Eye (tissue), 1 donor: ENCODE measurements around the gene PPIL6.
"Not testable (repeated sequence)": the region's sequence is repeated elsewhere in the genome, so short reads cannot be mapped to it uniquely, and the experiment has no call there.

Experiments used
- DNase-seq: peaks from one replicate; pipeline ENCODE4 v3.0.0-alpha.2; 2015

The PPIL6 gene

DNA sequence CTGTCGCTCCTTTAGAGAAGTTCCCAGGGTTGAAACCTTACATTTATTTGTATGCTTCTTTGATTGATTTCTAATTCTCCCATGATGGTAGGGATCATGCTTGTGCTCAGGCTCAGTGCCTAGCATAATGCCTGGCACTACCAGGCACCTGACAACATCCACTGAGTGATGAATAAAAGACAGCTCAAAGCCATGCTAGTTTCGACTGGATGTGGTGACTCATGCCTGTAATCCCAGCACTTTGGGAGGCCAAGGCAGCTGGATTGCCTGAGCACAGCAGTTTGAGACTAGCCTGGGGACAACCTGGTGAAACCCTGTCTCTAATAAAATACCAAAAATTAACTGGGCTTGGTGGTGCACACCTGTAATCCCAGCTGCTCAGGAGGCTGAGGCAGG is 46.5 kb downstream of the PPIL6 start:
- no peak for DNase-seq

DNA sequence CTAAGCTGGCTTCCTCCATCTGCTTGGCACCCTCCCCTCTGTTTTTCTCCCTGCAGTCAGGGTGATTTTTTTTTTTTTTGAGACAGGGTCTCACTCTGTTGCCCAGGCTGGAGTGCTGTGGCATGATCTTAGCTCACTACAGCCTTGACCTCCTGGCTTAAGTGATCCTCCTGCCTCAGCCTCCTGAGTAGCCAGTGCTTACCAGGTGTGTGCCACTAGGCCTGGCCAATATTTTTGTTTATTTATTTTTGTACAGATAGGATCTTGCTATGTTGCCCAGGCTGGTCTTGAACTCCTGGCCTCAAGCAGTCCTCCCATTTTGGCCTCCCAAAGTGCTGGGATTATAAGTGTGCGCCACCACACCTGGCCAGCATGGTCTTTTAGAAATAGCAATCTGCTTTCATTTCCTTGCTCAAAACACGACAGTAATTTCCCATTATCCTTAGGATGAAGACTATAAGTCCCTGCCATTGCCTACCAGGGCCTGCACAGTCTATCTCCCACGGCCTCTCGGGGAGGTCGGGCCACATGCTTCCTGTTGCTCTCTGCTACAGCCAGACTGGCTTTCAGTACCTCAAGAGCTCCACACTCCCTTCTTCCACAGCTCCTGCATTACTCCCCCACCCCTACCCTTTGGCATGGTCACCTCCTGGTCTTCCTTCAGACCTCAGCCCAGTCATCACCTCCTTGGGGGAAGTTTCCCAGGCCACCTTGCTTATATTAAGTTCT is 47.1 kb downstream of the PPIL6 start:
- DNase-seq, result no peak

DNA sequence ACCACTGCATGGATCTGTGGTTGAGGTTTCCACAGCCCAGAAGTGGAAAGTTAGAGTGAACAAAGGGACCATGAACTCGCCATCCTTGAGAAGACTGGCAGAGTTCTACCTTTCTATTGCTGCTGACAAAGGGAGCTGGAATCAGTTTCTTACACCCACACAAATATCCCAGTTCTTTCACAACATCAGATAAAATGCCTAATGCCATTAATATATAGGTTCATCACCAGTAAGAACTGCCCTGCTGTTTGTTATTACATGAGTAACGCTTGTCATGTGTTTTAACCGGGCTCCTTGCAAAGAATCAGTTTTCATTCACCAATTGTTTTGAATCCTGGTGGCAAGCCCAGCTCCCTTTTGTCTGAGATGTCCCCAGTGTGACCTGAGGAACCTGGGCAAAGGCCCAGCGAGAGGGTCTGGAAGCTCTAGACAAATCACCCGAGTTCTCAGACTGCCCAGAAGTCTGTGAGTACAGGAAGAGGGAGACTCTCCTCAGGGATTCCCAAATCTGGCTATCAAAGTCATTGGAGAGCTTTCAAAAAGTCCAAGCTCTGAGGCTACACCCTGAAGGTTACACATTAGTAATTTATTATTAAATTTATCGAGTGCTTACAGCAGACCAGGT is 50.7 kb downstream of the PPIL6 start:
- no peak for DNase-seq

DNA sequence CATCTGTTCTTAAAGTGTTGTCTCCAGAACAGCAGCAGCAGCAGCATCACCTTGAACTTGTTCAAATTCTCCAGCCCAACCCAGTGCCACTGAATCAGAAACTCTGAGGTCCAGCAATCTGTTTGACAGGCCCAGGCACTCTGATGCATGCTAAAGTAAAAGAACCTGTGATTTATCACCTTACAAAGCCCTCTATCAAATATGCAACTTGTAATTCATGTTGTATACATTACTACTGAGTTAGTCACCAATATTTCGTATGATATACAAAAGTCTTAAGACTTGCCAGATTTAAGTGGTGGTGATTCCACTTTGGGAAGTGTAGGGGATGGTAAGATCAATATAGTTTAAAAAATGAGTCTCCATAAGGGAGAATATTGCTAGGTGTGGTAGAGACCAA is 52.2 kb downstream of the PPIL6 start:
- no peak for DNase-seq

- DNase-seq, result no peak
Observed at GRCh38 chr6:109383438-109383940, 56.9 kb downstream of the PPIL6 start.

- peak; percentile 99 for DNase-seq
Observed at GRCh38 chr6:109382576-109383437, 57.6 kb downstream of the PPIL6 start.

DNA sequence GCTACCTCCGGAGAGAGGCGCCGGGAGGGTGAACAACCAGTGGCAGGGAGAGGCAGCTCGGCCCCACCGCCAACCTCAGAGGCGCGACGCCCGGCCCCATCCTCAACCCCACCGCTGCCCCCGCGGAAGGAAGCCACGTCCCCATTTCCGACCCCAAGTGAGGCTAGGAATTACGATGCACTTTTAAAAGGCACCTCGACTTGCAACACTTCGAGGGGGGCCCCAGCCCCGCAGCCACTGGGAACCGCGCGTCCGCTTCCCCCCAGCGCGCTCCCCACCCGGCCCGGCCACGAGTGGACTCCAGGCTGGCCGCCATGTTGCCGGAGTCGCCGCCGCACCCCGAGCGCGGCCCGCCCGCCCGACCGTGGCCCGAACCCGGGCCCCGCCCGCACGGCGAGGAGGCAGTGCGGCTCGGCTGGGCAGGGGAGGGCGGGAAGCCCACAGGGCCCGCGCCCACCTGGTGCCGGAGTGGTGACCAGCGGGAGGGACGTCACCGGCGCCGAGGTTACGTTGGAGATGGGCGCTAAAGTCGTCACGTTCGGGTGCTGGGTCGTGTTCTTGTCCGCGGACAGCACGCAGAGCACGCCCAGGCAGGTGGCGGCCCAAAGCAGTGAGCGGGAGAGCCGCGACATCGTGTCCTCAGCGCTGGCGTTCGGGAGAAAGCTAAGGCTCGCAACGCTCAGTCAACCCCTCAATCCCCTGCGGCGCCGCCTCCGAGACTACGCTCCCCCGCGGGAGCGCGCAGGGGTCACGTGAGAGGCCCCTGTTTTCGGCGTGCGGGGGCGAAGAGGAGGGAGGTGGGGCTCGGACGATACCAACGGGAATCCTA is 58.5 kb downstream of the PPIL6 start, which contains the start of gene CD164:
CD164 (minus strand) TSS at position 721 of the 829 bp plus-strand sequence; CDS start at position 632, 89 bp downstream.
- DNase-seq, result peak; percentile 84

- no peak for DNase-seq
Observed at GRCh38 chr6:109381061-109381746, 59.2 kb downstream of the PPIL6 start.

- DNase-seq, result no peak
Observed at GRCh38 chr6:109379711-109380110, 60.7 kb downstream of the PPIL6 start.

GRCh38 chr6:109377717-109378116 is 62.7 kb downstream of the PPIL6 start:
- DNase-seq, result no peak

DNA sequence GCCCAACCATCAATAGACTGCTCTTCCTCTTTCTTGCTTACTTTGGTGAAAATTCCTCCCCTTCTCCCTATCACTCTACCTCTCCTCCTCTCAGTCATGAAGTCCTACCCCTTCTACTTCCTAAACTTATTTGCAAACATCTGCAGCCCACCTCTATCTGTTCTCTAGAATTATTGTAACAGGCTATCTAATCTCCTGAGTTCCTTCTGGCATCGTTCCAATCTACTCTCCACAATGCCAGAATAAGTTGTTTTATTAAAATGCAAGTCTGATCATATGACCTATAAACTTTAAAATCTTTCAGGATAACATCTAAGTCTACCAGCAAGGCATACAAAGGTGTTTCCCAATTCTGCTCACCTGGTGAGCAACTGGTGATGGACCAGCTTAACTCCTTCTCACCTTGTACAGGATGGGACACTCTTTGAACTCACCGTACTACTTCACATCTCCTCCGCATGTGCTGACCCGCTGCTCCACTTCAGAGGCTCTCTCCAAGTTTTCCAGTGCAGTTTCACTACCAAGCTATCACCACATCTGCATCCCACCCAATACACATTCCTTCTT is 66.0 kb downstream of the PPIL6 start:
- no peak for DNase-seq

DNA sequence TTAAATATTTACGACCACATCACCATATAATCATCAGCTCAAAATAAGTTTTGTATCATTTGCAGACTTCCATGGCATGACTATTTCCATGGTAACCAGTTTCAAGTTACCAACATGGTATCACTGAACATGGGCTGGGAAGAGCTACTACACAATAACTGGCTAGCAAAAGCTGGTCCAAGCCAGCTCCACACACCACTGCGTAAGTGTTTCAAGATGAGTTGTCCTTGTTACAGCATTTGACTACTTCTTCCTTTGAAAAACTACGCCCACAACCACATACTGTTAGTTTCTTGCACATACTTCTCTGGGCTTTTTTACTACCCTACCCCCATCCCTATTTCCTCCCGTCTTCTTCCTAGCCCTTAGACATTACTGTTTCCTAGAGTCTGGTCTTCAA is 66.7 kb downstream of the PPIL6 start:
- no peak for DNase-seq

DNA sequence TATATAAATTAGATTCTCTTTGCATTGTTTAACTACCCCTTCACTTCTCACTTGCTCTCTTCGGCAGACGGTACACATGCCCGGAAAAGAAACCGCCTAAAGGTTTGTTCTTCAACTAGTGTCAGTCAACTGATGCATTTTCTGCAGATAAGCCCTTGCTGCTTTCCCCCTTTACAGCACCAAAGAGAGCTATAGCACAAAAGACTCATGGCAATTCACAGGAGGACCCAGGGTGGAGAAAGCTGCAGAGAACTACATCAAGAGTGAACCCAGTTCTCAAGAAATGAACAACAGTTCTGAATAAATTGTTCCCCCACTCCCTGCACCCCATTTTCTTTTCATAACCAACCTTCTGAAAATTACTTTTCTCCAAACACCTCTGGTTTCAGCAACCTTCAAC is 67.1 kb downstream of the PPIL6 start:
- no peak for DNase-seq

- DNase-seq, result no peak
Observed at GRCh38 chr6:109372130-109372529, 68.3 kb downstream of the PPIL6 start.

DNA sequence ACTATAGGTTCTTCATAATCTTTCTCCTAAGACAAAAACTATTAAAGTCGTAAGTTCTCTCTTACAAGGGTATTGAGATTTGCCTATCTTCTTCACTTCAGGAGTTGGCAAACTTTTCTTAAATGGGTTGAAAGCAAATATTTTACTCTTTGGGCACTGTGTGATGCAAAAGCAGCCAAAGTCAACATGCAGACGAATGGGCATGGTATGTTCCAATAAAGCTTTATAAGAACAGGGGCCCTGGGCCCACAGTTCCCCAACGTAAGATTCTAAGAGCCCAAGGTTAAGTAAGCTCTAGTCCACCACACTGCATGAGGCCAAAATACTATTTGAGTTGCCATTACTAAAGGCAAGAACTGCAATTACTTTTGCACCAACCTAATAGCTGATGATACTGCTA is 69.6 kb downstream of the PPIL6 start:
- no peak for DNase-seq

DNA sequence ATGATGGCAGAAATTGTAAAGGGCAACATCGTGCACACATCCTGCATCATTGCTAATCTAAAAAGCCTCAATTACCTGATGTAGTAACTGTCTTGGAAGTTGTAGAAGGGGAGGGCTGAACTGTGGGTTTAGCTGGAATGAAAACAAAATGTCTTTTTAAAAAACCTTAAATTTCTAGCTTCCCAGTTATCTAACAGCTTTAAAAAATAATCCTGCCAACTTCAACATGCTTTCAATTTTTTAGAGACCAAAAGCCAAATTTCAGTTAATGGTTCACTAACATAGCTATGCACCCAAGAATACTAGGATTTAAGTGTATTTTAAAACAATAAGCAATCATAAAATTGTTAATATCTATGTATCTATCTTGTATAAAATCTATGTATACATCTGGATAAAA is 70.1 kb downstream of the PPIL6 start:
- DNase-seq, result no peak

- DNase-seq, result no peak
Observed at GRCh38 chr6:109369728-109370127, 70.7 kb downstream of the PPIL6 start.

GRCh38 chr6:109364382-109365078 is 75.9 kb downstream of the PPIL6 start:
- not testable (repeated sequence) for DNase-seq

GRCh38 chr6:109363753-109364152 is 76.7 kb downstream of the PPIL6 start:
- DNase-seq, result no peak

DNA sequence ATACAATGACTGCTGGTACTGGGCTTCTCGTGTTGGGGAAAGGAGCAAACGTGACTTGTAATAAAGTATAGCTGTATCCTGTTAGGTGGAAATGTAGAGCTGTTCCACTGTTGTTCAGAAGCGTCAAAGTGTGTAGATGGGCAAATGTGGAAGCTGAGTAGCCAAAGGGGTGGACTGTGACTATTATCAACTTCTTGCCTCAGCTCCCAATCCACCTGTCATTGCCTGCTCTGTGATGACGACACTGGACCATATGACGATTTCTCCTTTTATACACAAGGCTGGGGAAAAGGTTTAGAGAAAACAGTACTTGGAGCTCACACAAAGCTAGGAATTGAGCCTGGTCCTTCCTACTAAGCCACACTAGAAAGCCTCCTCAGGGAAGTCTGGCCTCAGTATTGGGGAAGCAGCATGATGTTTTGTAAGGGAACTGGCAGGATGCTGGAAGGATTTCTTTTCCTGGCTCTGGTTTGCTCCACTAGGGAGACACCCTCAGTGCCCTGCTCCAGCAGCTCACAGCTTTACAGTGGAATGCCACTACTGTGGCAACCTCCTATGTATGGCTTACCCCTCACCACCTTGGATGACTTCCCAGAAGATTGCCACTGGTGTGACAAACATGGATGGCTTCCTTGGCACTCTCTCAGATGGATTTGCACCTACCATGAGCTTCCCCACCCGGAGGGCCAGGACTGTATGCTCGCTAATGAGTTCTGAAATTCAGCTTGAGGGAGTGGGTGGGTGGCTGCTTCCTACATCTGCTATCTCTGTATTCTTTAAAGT is 78.1 kb downstream of the PPIL6 start:
- DNase-seq, result no peak
